Pericardium fibroblast (primary cell): Measurements from ENCODE around the gene LIPC. TPM values are rescaled to one million over a fixed set of nuclear protein-coding genes. Genes with fewer than 3 reads are reported as not detected.

Experiments used
- total RNA-seq: library from RNA; depleted of rRNA; stranded (reverse); fragments of >200 nt; gene quantifications from 2 replicates; pipeline ENCODE4 v1.2.3, GENCODE V29; 2015

Gene LIPC
- total RNA-seq: 0.43 and 0.47 TPM in 2 replicates

GRCh38 chr15:58431221-58432149 lies at the start of gene LIPC:
LIPC (plus strand) TSS chr15:58431991; CDS start chr15:58432033, 42 bp downstream.

